HG03571 (cell line): Measurements from ENCODE around the gene MFRP.

Experiments used
- ATAC-seq: cut with Tn5 transposase; IDR thresholded peaks from one replicate; pipeline ENCODE4 v1.9.1; 2021; ENCODE audit not compliant: unreplicated experiment

MFRP gene

GRCh38 chr11:119373059-119373920, 26.8 kb upstream of the MFRP start:
- no peak for ATAC-seq

DNA sequence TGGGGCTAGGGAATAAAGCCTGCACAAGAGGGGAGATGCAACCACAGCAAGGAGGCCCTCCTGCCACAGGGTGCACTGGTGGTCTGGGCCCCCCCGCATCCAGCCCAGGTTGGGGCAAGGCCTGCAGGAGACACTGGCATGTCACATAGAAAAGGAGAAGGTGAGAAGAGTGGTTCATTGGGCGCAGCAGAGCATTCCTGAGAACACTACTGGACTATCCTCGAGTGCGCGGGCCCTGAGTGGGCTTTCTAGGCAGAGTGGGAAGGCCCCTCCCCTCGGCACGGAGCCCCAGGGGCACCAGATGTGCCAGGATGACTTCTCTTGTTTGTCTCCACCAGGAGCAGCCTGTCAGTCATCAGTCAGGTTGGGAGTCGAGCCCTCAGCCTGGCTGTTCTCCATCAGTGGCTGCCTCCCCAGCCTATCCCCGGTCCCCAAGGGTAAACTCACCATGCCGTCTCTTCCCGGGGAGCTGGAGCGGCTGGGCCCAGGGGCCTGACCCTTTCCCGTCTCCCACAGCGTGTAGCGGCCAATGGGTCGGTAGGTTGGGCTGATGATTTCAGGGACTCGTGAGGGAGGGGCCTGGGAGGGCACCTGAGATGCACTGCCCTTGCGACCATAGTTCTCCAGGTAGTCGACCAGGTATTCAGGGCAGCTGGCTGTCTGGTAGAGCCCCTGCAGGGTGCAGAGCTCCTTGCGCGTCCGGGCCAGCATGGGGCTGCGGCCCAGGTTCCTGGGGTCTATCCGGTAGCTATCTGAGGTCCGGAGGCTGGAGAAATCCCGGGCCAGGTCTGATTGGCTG, 26.0 kb upstream of the MFRP start:
- ATAC-seq, result no peak

- no peak for ATAC-seq
Observed at GRCh38 chr11:119371778-119372182, 25.3 kb upstream of the MFRP start.

DNA sequence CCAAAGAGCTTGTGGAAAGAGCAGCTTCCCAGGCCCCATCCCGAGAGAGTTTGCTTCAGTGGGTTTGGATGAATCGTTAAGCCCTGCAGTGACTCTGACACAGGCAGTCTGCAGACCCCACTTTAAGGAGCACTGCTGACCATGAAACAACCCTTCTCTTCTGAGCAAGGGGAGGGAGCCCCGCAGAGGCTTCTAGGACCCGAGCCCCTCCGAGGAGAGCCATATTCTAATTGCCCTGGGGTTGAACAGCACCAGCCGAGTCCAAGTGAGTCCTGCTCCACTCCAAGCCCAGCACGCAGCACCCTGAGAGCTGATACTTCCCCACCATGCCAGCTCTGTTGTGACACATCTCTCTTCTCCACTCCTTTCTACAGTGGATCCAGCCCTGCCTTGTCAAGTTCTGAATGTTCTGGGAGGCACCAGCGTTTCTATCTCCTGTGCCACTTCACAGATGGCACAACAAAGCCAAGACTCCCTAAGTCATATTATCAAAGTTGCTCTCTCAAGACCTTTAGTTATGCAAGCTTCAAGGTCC, 24.6 kb upstream of the MFRP start:
- ATAC-seq, result no peak

DNA sequence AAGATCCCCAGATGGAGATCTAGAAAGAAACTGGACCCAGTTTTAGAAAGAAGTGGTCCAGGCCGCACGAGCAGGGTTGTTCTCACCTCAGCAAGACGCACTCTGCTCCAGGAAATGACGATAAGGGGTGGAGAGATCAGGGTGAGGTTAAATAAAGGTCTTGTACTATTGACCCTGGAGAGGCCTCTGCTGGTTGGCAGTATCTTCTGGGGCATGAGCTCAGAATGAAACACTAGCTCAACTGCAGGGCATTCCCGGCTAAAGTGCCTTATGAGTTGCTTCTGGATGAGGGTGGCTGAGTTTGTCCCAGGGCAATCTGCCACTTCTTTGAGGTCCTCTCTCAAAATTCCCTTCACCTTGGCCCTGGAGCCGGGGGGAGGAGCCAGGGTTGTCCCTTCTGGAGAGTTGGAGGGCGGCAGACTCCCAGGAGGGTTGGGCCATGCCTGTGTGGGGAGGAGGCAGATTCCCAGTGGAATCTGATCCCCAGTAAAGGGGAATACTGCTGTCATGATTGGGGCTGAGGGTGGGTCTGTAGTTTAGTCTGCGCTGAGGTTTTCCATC, 24.1 kb upstream of the MFRP start:
- no peak for ATAC-seq

DNA sequence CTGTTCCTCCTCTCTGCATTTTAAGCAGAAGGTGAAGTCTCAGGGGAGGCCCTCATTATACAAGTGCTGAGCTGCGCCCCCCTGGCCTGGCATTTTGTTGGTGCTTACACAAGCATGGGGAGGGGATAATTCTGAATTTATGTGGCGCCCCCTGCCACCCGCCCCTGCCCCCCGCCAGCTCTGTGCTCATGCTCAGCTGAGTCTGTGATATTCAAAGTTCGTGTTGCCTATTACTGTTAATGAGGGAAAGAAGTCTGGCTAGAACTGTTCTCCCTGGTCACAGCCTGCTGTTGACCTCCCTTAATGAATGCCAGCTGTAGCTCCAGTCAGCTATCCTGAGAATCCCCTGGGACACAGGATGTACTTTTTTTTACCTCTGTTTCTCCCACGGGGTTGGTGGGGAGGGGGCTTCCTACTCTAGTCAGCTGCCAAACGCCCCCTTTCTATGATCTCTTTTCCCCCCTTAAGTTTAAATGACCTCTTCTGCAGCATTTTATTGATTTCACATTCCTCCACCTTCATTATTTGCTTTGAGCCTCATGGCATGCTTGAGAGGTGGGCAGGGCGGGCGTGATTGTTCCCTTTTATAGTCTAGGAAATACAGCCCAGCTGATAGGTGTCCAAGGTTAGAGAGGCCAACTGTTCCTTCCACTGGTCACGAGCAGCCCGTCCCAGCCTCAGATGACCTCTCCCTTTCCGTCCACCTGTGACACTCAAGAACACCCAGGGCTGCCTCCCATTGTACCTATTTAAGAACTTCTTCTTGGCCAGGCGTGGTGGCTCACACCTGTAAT, 22.8 kb upstream of the MFRP start:
- ATAC-seq, result no peak

DNA sequence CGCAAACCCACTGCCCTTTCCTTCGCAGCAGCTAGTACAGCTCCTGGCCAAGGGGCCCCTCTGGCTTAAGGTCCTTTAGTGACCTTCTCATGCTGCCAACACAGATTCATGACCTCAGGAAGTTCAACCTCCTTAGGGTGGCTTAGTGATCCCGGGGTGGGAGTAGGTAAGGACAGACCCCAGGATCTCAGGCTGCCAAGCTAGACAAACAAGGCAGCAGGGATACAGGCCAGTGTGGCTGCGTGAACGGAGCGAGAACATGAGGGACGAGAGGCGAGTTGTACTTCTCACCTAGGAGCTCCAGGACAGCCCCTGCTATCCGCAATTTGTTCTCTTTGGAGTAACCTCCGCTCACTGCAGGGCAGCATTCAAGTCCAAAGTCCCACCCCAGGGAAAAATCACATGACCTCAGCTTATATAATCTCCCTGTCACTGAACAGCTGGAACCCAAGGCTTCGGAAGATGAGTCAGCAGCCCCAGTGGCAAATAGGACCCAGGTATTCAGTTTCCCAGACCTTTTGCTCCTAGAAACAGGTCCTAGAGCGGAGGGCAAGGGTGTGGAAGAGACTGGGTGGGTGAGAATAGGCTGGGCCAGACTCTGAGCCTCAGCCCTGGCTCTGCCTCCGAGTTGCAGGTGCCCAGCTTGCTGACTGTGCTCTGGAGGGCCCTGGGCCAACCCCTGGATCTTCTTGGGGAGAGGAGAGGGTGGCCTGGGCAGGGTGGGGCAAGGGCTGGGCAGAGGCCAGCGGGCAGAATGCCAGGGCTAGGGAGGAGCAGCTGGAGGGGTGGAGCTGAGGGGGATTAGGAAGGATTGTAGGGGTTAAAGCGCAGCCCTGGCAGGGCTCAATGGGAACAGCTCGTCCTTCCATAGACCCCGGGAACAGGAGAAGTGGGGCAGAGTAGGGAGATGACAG, 21.9 kb upstream of the MFRP start:
- no peak for ATAC-seq

GRCh38 chr11:119367661-119368120, 21.2 kb upstream of the MFRP start:
- no peak for ATAC-seq

GRCh38 chr11:119366690-119367620, 20.4 kb upstream of the MFRP start:
- no peak for ATAC-seq

DNA sequence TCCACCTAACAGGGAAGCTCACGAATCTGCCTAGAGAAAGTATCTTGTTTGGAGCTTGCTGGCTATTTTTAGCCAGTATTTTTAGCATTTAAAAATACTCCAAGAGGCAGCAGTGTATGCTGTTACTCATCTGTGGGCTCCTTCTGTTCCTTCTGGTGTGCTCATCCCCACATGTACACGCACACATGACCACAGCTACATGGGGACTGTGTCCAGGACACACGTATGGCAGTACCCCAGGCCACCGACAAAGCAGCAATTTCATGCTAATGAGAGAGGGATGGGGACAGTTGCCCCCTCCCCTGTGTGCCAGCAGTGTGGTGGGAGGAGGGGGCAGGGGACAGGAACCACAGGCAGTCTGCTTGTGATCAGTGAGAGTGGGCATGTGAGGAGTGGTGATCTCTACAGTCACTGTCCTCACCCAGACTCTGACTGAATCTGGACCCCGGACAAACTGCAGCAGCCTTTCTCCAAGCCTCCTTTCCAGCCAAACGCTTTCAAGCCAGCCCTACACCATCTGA, 18.6 kb upstream of the MFRP start:
- ATAC-seq, result no peak

DNA sequence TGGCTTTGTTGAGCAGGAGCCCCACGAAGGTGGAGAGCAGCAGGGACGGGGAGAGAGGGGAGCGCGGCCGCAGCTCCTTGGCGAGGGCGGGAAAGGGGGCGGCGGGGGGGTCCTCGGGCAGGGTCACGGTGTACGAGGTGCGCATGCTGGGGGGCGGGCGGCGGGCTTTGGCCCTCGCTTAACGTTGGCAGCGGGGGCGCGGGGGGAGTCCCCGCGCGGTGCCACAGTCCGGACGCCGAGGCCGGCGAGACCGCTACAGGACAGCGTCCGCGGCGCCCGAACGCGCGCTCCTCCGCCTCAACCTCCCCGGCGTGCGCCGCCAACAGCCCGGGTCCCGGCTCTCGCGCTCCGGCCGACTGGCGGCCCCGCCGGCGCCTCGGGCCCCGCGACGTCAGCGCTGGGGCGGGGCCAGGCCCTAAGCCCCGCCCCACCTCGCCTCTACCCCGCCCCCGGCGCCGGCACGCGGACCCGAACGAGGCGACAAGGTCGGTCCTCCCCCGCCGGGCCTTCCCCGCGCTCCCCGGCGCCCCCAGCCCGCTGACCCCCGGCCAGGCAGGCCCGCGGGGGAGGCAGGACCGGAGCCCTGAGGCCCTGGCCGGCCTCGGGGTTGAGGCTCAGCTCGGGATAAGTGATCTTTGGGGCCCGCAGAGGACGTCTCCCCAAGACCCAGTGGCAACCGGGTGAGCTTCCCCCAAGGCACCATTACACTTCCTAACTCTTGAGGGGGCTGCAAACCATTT, 17.5 kb upstream of the MFRP start:
- no peak for ATAC-seq

- no peak for ATAC-seq
Observed at GRCh38 chr11:119363081-119363850, 16.8 kb upstream of the MFRP start.

DNA sequence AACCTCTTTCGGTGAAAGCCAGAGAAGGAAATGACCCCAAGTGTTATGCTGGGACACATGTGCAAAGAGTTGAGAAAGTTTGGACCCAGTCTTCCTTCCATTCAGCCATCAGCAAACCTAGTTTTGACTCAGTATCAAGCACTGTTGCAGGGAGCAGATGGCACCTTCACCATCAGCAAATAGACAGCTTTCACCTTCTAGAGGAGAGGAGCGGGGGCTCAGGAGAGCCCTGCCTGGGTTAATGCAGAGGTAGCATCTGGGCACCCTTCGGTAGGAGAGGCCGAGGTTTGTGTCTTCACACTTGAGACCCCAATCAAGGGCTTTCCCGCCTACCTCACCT, 16.2 kb upstream of the MFRP start:
- no peak for ATAC-seq

- no peak for ATAC-seq
Observed at GRCh38 chr11:119361941-119362725, 15.6 kb upstream of the MFRP start.

- no peak for ATAC-seq
Observed at GRCh38 chr11:119361056-119361787, 14.7 kb upstream of the MFRP start.
